ENCODE data around the gene C7. TPM values are rescaled to one million over a fixed set of nuclear protein-coding genes. Genes with fewer than 3 reads are reported as not detected.
A peak's percentile ranks its signal among the peaks of the same experiment; 100 is the strongest.
"Not testable (repeated sequence)": the region's sequence is repeated elsewhere in the genome, so short reads cannot be mapped to it uniquely, and the experiment has no call there.

C7 gene
- total and polyA plus RNA-seq, 2 of the 13 experiments (the other 11 are each of a cell fraction or from before 2014, with no cell fraction given) = 1.7 to 3.5 TPM

DNA sequence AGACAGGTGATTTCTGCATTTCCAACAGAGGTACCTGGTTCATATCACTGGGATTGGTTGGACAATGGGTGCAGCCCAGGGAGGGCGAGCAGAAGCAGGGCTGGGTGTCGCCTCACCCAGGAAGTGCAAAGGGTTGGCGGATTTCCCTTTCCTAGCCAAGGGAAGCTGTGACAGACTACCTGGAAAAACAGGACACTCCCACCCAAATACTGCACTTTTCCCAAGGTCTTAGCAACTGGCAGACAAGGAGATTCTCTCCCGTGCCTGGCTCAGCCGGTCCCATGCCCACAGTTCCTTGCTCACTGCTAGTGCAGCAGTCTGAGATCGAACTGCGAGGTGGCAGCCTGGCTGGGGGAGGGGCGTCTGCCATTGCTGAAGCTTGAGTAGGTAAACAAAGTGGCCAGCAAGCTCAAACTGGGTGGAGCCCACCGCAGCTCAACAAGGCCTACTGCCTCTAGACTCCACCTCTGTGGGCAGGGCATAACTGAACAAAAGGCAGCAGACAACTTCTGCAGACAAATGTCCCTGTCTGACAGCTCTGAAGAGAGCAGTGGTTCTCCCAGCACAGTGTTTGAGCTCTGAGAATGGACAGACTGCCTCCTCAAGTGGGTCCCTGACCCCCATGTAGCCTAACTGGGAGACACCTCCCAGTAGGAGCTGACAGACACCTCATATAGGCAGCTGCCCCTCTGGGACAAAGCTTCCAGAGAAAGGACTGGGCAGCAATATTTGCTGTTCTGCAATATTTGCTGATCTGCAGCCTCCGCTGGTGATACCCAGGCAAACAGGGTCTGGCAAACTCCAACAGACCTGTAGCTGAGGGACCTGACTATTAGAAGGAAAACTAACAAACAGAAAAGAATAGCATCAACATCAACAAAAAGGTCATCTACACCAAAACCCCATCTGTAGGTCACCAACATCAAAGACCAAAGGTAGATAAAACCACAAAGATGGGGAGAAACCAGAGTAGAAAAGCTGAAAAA lies 13.6 kb upstream of the C7 start (continued):
- TF ChIP-seq CBX5 (CRISPR knock-in tag; IDR thresholded peaks at IDR 0.05; ENCODE audit: borderline replicate concordance) (peak; percentile 67; the same call in 1 of the 2 replicates), FOXJ3 (CRISPR knock-in tag; IDR thresholded peaks at IDR 0.05; ENCODE audit: borderline replicate concordance) (peak; percentile 29; the same call in 1 of the 2 replicates), HDAC1 (CRISPR knock-in tag; IDR thresholded peaks at IDR 0.05) (peak; percentile 58; the same call in 1 of the 2 replicates), SOX5 (CRISPR knock-in tag; IDR thresholded peaks at IDR 0.05; ENCODE audit: borderline replicate concordance) (peak; percentile 62; the same call in 1 of the 2 replicates), ZSCAN29 (CRISPR knock-in tag; conservative IDR thresholded peaks at IDR 0.05) (0 out of 2 replicates have a peak, but pooled peaks have one; percentile 29), ZNF101 (CRISPR knock-in tag; IDR thresholded peaks at IDR 0.05; ENCODE audit: borderline replicate concordance, low read depth) (0 out of 2 replicates have a peak, but pooled peaks have one; percentile 68), ZNF564 (CRISPR knock-in tag; IDR thresholded peaks at IDR 0.05) (0 out of 2 replicates have a peak, but pooled peaks have one; percentile 58), SMAD1 (CRISPR knock-in tag; IDR thresholded peaks at IDR 0.05; ENCODE audit: borderline replicate concordance, low read depth) (peak; percentile 18; the same call in 1 of the 2 replicates), ZBTB4 (CRISPR knock-in tag; IDR thresholded peaks at IDR 0.05; ENCODE audit: borderline replicate concordance) (peak; percentile 82; the same call in 1 of the 2 replicates), YY1 (IDR thresholded peaks at IDR 0.05; ENCODE audit: insufficient read depth, insufficient replicate concordance, low read depth, low read length) (peak; percentile 49), ATF2 (CRISPR knock-in tag; IDR thresholded peaks at IDR 0.05) (0 out of 2 replicates have a peak, but pooled peaks have one; percentile 23), ZNF703 (CRISPR knock-in tag; IDR thresholded peaks at IDR 0.05; ENCODE audit: borderline replicate concordance) (0 out of 2 replicates have a peak, but pooled peaks have one; percentile 25), ZMYM3 (CRISPR knock-in tag; IDR thresholded peaks at IDR 0.05) (peak; percentile 44), NONO (CRISPR knock-in tag; conservative IDR thresholded peaks at IDR 0.05) (0 out of 2 replicates have a peak, but pooled peaks have one; percentile 6), NFKB2 (CRISPR knock-in tag; IDR thresholded peaks at IDR 0.05; ENCODE audit: borderline replicate concordance) (peak; percentile 50; the same call in 1 of the 2 replicates), FOXA1 (CRISPR knock-in tag; IDR thresholded peaks at IDR 0.05) (peak; percentile 85), ZNF350 (CRISPR knock-in tag; IDR thresholded peaks at IDR 0.05; ENCODE audit: borderline replicate concordance, low read depth) (peak; percentile 67; the same call in 1 of the 2 replicates), ZMYM2 (CRISPR knock-in tag; IDR thresholded peaks at IDR 0.05) (peak; percentile 32; the same call in 1 of the 2 replicates), LCORL (CRISPR knock-in tag; IDR thresholded peaks at IDR 0.05) (0 out of 2 replicates have a peak, but pooled peaks have one; percentile 30)
- not testable (repeated sequence) for TF ChIP-seq NONO, FOXA1, LCORL (IDR thresholded peaks at IDR 0.05)
